MCF 10A (cell line): ENCODE results near the gene ZNF777. TPM values are rescaled to one million over a fixed set of nuclear protein-coding genes. Genes with fewer than 3 reads are reported as not detected.

Experiments
- BruUV-seq: library from RNA; stranded (reverse); fragments of 400-500 nt; replicated peaks from 2 replicates; lab custom pipeline; 2021; lab: Mats Ljungman, UMichigan
- CTCF ChIA-PET: fragments of 300-600 bp; sonication (Branson Sonifier 250); formaldehyde crosslinking; extraction: SDS; loops from one replicate; lab custom pipeline; 2021; ENCODE audit warnings: antibody characterized with exemption, inconsistent platforms; lab: Yijun Ruan, JAX
- POLR2A ChIA-PET: fragments of 300-600, 350-650 bp; sonication (Branson Sonifier 250); formaldehyde crosslinking; extraction: SDS; loops from one replicate; lab custom pipeline; 2020; ENCODE audit warnings: antibody characterized with exemption, inconsistent platforms; lab: Yijun Ruan, JAX
- DNase-seq: peaks from one replicate; pipeline ENCODE4 v3.0.0-alpha.2; 2018; ENCODE audit not compliant: unreplicated experiment
- H3K27ac Mint-ChIP-seq: one replicate; pipeline ENCODE4 v1.8.0; 2022; ENCODE audit warnings: mild to moderate bottlenecking, low read depth, mixed read lengths; ENCODE audit not compliant: unreplicated experiment
- H3K27me3 Mint-ChIP-seq: one replicate; pipeline ENCODE4 v1.8.0; 2022; ENCODE audit warnings: mixed read lengths; ENCODE audit not compliant: insufficient read depth, unreplicated experiment
- H3K36me3 Mint-ChIP-seq: one replicate; pipeline ENCODE4 v1.8.0; 2022; ENCODE audit warnings: mild to moderate bottlenecking, moderate library complexity, mixed read lengths; ENCODE audit not compliant: insufficient read depth, unreplicated experiment
- H3K4me1 Mint-ChIP-seq: one replicate; pipeline ENCODE4 v1.8.0; 2022; ENCODE audit warnings: mixed read lengths; ENCODE audit not compliant: insufficient read depth, unreplicated experiment
- H3K4me3 Mint-ChIP-seq: one replicate; pipeline ENCODE4 v1.8.0; 2022; ENCODE audit warnings: mild to moderate bottlenecking, moderate library complexity, mixed read lengths; ENCODE audit not compliant: unreplicated experiment
- H3K9me3 Mint-ChIP-seq: one replicate; pipeline ENCODE4 v1.8.0; 2022; ENCODE audit warnings: mixed read lengths; ENCODE audit not compliant: unreplicated experiment
- CTCF ChIP-seq: fragments of 200-600 bp; IDR thresholded peaks from one replicate; pipeline ENCODE4 v1.8.0; 2022; ENCODE audit warnings: antibody characterized with exemption, mild to moderate bottlenecking; ENCODE audit not compliant: unreplicated experiment
- intact Hi-C: fragments of 100-400 bp; cut with micrococcal nuclease; formaldehyde crosslinking; loops from 2 replicates; pipeline ENCODE4 v1.14.1; 2022
- total RNA-seq: library from RNA; stranded (reverse); gene quantifications from 2 replicates; pipeline ENCODE4 v1.2.3, GENCODE V29; 2022

ZNF777 gene
- total RNA-seq, 1 experiment from 2014 or later: 22.9 TPM

GRCh38 chr7:149444287-149444686 is 16.6 kb downstream of the ZNF777 start:
- Mint-ChIP-seq H3K9me3 (no peaks in the 10 kb centered on the region), H3K27ac (no peak overlapping the region), H3K27me3 (no peaks in the 10 kb centered on the region), H3K4me1 (no peaks in the 10 kb centered on the region), H3K4me3 (no peak overlapping the region), H3K36me3 (peaks cover 60% of the 10 kb centered on the region)
- BruUV-seq: no TSS peak
- ChIA-PET CTCF (interaction anchor here (1.1 kb wide), 1 partner anchor 16 kb away, joined by 4 read pairs; no protein-coding TSS in a partner anchor), POLR2A (no interaction called here)
- no peak for TF ChIP-seq CTCF
- no peak for DNase-seq
- intact Hi-C loops: no loop called here

GRCh38 chr7:149443523-149443922 is 17.3 kb downstream of the ZNF777 start:
- ChIA-PET POLR2A (no interaction called here), CTCF (interaction anchor here (0.9 kb wide), 1 partner anchor 15 kb away, joined by 5 read pairs; no protein-coding TSS in a partner anchor)
- DNase-seq: no peak
- Mint-ChIP-seq H3K9me3 (no peaks in the 10 kb centered on the region), H3K27ac (no peak overlapping the region), H3K36me3 (peaks cover 58% of the 10 kb centered on the region), H3K27me3 (no peaks in the 10 kb centered on the region), H3K4me1 (no peaks in the 10 kb centered on the region), H3K4me3 (no peak overlapping the region)
- no peak for TF ChIP-seq CTCF
- no TSS peak for BruUV-seq
- intact Hi-C loops: no loop called here

GRCh38 chr7:149442924-149443323 is 17.9 kb downstream of the ZNF777 start:
- H3K27ac Mint-ChIP-seq: no peak overlapping the region
- BruUV-seq: no TSS peak
- intact Hi-C loops: no loop called here
- no peaks in the 10 kb centered on the region for H3K27me3 Mint-ChIP-seq
- CTCF ChIA-PET: interaction anchor here (0.9 kb wide), 1 partner anchor 16 kb away, joined by 5 read pairs; no protein-coding TSS in a partner anchor
- no peaks in the 10 kb centered on the region for H3K9me3 Mint-ChIP-seq
- peaks cover 52% of the 10 kb centered on the region for H3K36me3 Mint-ChIP-seq
- H3K4me1 Mint-ChIP-seq: no peaks in the 10 kb centered on the region
- no peak for TF ChIP-seq CTCF
- POLR2A ChIA-PET: interaction anchor here (1.3 kb wide), 1 partner anchor 133 kb away, joined by 4 read pairs; no protein-coding TSS in a partner anchor
- no peak for DNase-seq
- no peak overlapping the region for H3K4me3 Mint-ChIP-seq

- BruUV-seq: no TSS peak
- CTCF ChIA-PET: interaction anchor here (3.3 kb wide), 1 partner anchor 130 kb away, joined by 12 read pairs; no protein-coding TSS in a partner anchor
- no peak for DNase-seq
- no peak for TF ChIP-seq CTCF
- peaks cover 51% of the 10 kb centered on the region for H3K36me3 Mint-ChIP-seq
- H3K4me1 Mint-ChIP-seq: no peaks in the 10 kb centered on the region
- H3K9me3 Mint-ChIP-seq: no peaks in the 10 kb centered on the region
- H3K4me3 Mint-ChIP-seq: no peak overlapping the region
- H3K27ac Mint-ChIP-seq: no peak overlapping the region
- intact Hi-C loops: no loop called here
- no peaks in the 10 kb centered on the region for H3K27me3 Mint-ChIP-seq
- POLR2A ChIA-PET: interaction anchor here (0.6 kb wide), 1 partner anchor 19 kb away, joined by 3 read pairs; no protein-coding TSS in a partner anchor
Observed at GRCh38 chr7:149440222-149440621, 20.6 kb downstream of the ZNF777 start.
